ENCODE data around the gene ZNF654.
"Not testable (repeated sequence)": the region's sequence is repeated elsewhere in the genome, so short reads cannot be mapped to it uniquely, and the experiment has no call there.

The ZNF654 gene

DNA sequence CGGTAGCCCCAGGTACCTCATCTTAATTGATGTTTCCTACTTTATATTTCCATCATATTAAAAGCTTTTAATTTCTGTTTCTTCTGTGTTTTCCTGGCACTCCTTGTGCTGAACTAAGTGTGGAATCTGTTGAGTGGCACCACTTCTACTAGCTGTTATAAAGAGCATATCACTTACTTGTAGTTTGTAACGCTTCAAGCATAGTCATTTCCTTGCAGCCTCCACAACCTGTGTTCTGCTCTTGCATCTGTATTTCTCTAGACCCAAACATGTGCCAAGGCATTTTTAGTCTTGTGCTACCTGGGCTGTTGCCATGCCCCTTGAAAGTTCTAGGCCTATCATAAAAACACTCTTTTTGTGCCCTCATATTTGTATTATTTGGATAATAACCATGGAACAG lies 16.0 kb downstream of the ZNF654 start:
- no peak for DNase-seq

- no peak for DNase-seq
Measured at GRCh38 chr3:88075497-88075896, 16.4 kb downstream of the ZNF654 start.

DNA sequence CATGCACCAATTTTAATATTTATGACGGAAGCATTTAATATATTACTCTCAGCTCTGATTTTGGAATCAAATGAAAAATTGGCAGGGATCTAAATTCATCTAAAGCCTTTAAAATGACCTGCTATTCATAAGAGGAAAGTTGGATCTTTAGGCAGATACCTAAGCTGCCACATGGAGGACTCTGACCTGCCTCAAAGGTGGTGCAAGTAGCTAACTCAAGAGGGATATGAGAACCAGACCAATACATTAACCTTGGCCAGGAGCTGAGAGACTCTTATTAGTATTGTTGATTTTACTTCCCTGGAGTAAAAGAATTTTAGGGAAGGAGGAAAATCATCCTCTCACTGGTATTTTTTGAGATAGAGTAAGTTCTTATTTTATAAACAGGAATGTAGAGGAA lies 17.7 kb downstream of the ZNF654 start:
- no peak for DNase-seq

GRCh38 chr3:88078932-88079331 lies 19.9 kb downstream of the ZNF654 start:
- DNase-seq, result no peak

- no peak for DNase-seq
Measured at GRCh38 chr3:88082854-88083253, 23.8 kb downstream of the ZNF654 start.

DNA sequence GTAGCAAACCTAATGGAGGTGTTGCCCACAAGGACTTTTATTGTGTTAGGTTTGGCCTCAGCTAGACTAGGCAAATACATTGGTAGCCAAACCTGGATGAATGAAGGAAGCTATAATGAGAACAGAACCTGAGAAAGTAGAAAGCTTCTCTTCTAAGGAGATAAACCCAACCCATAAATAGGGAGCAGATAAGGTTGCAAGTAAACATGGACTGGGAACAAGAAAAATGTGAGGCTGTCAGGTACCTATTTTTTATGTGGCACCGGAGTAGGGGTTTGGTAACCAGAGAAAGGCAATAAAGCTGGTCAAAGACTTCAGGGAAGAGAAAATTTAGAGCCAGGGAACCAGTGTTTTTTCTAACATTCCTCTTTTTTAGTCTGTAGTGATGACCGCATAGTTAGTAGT lies 25.0 kb downstream of the ZNF654 start:
- no peak for DNase-seq

GRCh38 chr3:88090681-88091080 lies 31.6 kb downstream of the ZNF654 start:
- DNase-seq, result no peak

GRCh38 chr3:88092270-88092669 lies 33.2 kb downstream of the ZNF654 start:
- DNase-seq, result no peak

DNA sequence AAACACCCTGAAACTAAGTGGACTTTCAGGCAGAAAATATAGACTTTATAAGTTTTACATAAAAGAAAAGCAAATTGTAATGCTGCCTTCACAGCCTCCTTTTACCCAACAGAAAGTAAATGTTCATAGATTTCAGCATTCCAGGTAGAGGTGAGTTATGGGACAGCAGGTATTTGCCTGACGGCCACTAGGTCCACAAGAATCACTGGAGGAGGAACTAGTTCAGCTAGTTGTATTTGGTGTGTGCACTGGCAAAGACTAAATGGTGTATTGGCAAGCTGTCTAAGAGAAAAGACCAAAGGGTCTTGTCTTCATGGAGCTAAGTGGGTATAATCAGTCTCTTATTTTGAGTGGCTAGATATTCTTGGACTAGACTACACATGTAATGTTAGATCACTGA lies 34.2 kb downstream of the ZNF654 start:
- no peak for DNase-seq

DNA sequence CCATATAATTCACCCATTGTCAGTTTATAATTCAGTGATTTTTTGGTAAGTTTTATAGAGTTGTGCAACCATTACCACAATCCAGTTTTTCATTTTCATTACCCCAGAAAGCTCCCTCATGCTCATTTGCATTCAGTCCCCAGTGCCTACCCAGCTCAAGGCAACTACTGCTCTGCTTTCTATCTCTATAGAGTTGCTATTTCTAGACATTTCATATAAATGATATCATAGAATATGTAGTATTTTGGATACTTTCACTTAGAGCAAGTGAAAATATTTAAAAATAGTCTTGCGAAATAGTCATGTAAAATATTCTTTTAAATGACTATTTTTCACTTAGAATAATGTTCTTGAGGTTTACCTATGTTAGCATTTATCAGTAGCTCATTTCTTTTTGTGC lies 42.1 kb downstream of the ZNF654 start:
- no peak for DNase-seq

- DNase-seq, result no peak
Measured at GRCh38 chr3:88105325-88105724, 46.3 kb downstream of the ZNF654 start.

DNA sequence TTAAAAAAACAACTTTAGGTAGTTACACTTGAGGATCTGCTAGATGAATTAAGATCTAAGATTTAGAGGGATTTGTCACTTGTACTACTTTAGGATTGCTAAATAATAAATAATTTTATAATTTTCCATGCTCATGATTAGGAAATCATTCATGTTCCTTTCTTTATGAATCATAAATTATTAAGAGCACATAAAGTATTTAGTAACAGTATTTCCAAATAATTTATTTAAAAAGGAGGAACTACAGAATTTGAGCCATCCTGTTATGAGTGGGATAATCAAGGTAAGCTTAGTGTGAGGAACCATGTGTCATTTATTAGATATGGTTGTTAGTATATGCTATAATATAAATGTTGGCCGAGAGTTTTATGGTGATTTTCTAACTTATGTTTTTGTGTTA lies 53.2 kb downstream of the ZNF654 start:
- no peak for DNase-seq

DNA sequence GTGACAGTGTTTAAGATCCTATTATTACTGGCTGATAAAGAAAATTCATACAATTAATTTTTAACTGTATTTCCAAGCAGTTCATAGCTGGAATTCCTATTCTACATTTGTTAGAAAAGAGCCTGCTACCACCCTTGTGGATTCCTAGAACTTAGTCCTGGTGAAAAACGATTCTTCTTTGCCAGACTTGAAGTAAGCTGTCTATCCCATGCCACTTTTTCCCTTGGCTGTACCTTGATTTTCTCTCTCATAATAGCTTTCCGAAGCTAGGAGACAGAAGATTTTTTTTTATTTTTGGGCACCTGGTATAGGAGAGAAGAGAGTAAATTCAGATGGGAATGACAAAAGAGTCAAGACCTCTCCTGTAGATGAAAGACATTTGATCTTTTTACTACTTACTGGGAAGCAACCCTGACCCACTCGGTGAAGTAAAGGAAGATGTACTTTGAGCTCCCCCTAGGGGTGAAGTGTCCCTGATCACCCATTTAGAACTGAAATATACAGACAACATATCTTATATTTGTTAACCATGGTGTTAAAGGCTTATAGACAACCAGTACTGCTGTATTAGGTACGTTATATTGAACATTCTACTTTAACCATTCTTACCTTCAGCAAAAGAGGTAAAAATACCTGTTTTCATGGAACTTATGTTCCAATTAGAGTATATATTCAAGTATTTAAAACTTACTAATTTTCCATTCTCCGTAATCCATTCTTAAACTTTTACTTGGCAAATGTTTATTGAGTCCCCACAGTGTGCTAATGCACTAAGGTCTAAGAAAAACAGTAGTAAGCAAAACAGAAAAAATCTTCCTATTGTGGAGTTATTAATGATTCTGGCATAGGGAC lies 54.5 kb downstream of the ZNF654 start:
- no peak for DNase-seq

- DNase-seq, result no peak
Measured at GRCh38 chr3:88114878-88115549, 56.0 kb downstream of the ZNF654 start.

- no peak for DNase-seq
Measured at GRCh38 chr3:88117683-88118082, 58.6 kb downstream of the ZNF654 start.

GRCh38 chr3:88118603-88119002 lies 59.5 kb downstream of the ZNF654 start:
- not testable (repeated sequence) for DNase-seq

- DNase-seq, result no peak
Measured at GRCh38 chr3:88123526-88123925, 64.5 kb downstream of the ZNF654 start.

- no peak for DNase-seq
Measured at GRCh38 chr3:88131695-88132094, 72.6 kb downstream of the ZNF654 start.

- no peak for DNase-seq
Measured at GRCh38 chr3:88132894-88133293, 73.8 kb downstream of the ZNF654 start.

GRCh38 chr3:88133711-88134263 lies 74.7 kb downstream of the ZNF654 start:
- no peak for DNase-seq

DNA sequence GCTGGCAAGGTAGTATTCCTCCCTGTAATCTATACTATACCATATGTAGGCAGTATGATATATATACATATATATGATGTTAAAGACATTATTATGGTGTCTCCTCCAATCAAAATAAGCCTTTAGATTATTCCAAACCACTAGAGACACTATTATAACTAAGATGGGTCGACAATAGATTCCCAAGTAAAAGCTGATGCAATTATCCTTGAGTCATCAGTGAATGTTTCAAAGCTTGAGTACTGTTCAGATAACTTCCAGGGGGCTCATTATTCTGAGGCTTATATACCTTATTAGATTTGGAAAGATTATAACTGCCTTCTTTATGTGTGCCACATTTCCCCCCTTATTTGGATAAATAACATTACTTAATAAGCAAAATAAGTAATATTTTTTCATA lies 78.8 kb downstream of the ZNF654 start:
- DNase-seq, result no peak

- DNase-seq, result no peak
Measured at GRCh38 chr3:88141458-88142083, 82.5 kb downstream of the ZNF654 start.

DNA sequence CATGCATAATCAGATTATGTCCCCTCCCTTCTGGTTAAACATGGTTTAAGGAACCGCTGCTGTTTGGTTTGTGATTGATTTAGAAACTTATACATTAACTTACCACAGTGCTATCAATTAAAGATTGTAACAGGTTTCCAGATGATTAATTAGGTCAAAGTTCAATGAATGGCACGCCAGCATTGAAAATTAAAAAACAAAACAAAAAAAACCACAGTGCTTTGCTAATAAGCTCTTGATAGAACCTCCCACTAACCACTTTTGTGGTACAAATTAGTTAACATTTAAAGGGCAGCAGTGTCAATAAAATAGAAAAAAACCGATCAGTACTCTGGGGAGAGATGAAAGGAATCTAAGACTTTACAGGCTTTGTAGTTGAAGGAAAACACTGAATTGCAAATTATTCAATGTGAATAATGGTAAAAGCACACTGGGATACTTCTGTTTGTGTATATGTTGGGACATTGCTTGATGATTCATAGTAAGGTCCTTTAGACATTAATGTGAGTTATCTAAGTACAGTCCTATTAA lies 83.1 kb downstream of the ZNF654 start:
- DNase-seq, result no peak
